ENCODE data around the gene NAB2. TPM values are rescaled to one million over a fixed set of nuclear protein-coding genes. Genes with fewer than 3 reads are reported as not detected.

The NAB2 gene
- total and polyA plus RNA-seq, 9 of the 15 experiments (the other 6 are each of a cell fraction or from before 2014, with no cell fraction given): 0.45 to 40.9 (median 20.4) TPM

GRCh38 chr12:57087691-57088353, 1.1 kb upstream of the NAB2 start (continued):
- peak in 1 of 3 experiments; percentile 20; a peak in 2 of 6 replicates for TF ChIP-seq ZBTB11 (CRISPR knock-in tag; IDR thresholded peaks at IDR 0.05)
- no peak for TF ChIP-seq CTBP1 (IDR thresholded peaks at IDR 0.05; ENCODE audit: borderline replicate concordance)
- TF ChIP-seq LEF1 (IDR thresholded peaks at IDR 0.05): peak; percentile 25; the same call in 1 of the 2 replicates
- TF ChIP-seq ZNF707 (CRISPR knock-in tag; conservative IDR thresholded peaks at IDR 0.05): no peak
- TF ChIP-seq RCOR1 (IDR thresholded peaks at IDR 0.05; ENCODE audit: borderline replicate concordance in 1 of 2, low read depth in 2 of 2, low read length in 2 of 2): peak in 1 of 2 experiments; percentile 6; a peak in 1 of 4 replicates
- no peak for TF ChIP-seq FOXP4 (CRISPR knock-in tag; IDR thresholded peaks at IDR 0.05; ENCODE audit: borderline replicate concordance)
- TF ChIP-seq POLR2AphosphoS2 (IDR thresholded peaks at IDR 0.05; ENCODE audit: low read length): no peak
- TF ChIP-seq FOXK2 (conservative IDR thresholded peaks at IDR 0.05 in 1 of 2, IDR thresholded peaks at IDR 0.05 in 1 of 2; ENCODE audit: low read depth in 2 of 2): 0 out of 4 replicates have a peak, but pooled peaks of 1 of the 2 experiments have one; percentile 5
- TF ChIP-seq ZNF197 (CRISPR knock-in tag; IDR thresholded peaks at IDR 0.05; ENCODE audit: low read depth): no peak
- peak; percentile 32 for TF ChIP-seq TBP (optimal IDR thresholded peaks at IDR 0.05; ENCODE audit: low read depth, low read length)
- TF ChIP-seq ZC3H11A (IDR thresholded peaks at IDR 0.05; ENCODE audit: low read depth, low read length): no peak
- no peak for TF ChIP-seq SRSF1 (IDR thresholded peaks at IDR 0.05; ENCODE audit: low read depth, low read length)
- peak; percentile 43; the same call in 1 of the 2 replicates for TF ChIP-seq ZNF740 (CRISPR knock-in tag; IDR thresholded peaks at IDR 0.05)
- peak; percentile 57 to 69; a peak in 2 of 4 replicates for TF ChIP-seq ZNF740 (tag; IDR thresholded peaks at IDR 0.05)
- TF ChIP-seq ARID4B (CRISPR knock-in tag; IDR thresholded peaks at IDR 0.05): peak; percentile 49; the same call in 1 of the 2 replicates

Measured in K562 (cell line).